Thyroid gland (tissue), 4 donors: ENCODE results near the gene MXD1.

Experiments used
- POLR2A ChIP-seq, 2 donors: fragments of 450-650 bp; IDR thresholded peaks; one replicate each; pipeline ENCODE4 v1.6.1; 2017; ENCODE audit warnings: antibody characterized with exemption in 2 of 2, mild to moderate bottlenecking in 2 of 2, moderate library complexity in 1 of 2
- TF ChIP-seq, protein P1 (sequence below), 6 experiments: fragments of 200-600 bp in 3 of 6; fragments of 450-650 bp in 3 of 6; sonication (generic) in 3 of 6; IDR thresholded peaks; one replicate each; pipeline ENCODE4 v1.5.1; 2016 to 2019; ENCODE audit warnings: antibody characterized with exemption in 6 of 6, mild to moderate bottlenecking in 2 of 6, inconsistent platforms in 1 of 6, moderate library complexity in 1 of 6

DNA sequence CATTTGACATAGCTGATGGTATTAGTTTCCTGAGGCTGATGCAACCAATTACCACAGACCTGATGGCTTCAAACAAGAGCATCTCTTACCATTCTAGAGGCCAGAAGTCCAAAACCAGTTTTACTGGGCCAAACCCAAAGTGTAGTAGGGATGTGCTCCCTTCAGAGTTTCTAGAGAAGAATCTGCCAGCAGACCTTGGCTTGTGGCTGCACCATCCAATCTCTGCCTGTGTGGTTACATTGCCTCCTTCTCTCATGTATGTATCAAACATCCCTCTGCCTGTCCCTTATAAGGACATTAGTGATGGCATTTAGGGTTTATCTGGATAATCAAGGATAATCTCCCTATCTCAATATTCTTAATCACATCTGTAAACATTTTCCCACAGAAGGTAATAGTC lies 25.6 kb upstream of the MXD1 start:
- TF ChIP-seq, protein P1, sequence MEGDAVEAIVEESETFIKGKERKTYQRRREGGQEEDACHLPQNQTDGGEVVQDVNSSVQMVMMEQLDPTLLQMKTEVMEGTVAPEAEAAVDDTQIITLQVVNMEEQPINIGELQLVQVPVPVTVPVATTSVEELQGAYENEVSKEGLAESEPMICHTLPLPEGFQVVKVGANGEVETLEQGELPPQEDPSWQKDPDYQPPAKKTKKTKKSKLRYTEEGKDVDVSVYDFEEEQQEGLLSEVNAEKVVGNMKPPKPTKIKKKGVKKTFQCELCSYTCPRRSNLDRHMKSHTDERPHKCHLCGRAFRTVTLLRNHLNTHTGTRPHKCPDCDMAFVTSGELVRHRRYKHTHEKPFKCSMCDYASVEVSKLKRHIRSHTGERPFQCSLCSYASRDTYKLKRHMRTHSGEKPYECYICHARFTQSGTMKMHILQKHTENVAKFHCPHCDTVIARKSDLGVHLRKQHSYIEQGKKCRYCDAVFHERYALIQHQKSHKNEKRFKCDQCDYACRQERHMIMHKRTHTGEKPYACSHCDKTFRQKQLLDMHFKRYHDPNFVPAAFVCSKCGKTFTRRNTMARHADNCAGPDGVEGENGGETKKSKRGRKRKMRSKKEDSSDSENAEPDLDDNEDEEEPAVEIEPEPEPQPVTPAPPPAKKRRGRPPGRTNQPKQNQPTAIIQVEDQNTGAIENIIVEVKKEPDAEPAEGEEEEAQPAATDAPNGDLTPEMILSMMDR (IDR thresholded peaks at IDR 0.05): no peak
- TF ChIP-seq POLR2A (IDR thresholded peaks at IDR 0.05): no peak
